Endometrial microvascular endothelial cells (primary cell): ENCODE measurements around the gene THBS1. TPM values are rescaled to one million over a fixed set of nuclear protein-coding genes. Genes with fewer than 3 reads are reported as not detected.

Source experiments
- in situ Hi-C: cut with HindIII; loops from 2 replicates; pipeline ENCODE4 v1.10.0; 2017; ENCODE audit warnings: low sequenced_read_pairs, low pct_unique_long_range_greater_than_20kb; ENCODE audit errors: inconsistent ontology term
- total RNA-seq: library from RNA; depleted of rRNA; stranded (reverse); fragments of >200 nt; gene quantifications from one replicate; pipeline ENCODE4 v1.2.3, GENCODE V29; 2015; ENCODE audit errors: inconsistent ontology term

Gene THBS1
- 2,265 TPM for total RNA-seq

GRCh38 chr15:39580485-39581241 lies at the start of gene THBS1:
Gene THBS1 (plus strand): TSS chr15:39581079. CDS start chr15:39581858, 779 bp downstream.
- in situ Hi-C loops, result no loop called here

GRCh38 chr15:39534996-39535395 lies 45.9 kb upstream of the THBS1 start:
- in situ Hi-C loops, result loop anchor here (5.0 kb wide), 1 partner anchor 48 kb away; no protein-coding TSS in a partner anchor

- in situ Hi-C loops, result loop anchor here (5.0 kb wide), 1 partner anchor 48 kb away; no protein-coding TSS in a partner anchor
These were observed 45.4 kb upstream of the THBS1 start for GRCh38 chr15:39535466-39535865.

GRCh38 chr15:39538936-39539335 lies 41.9 kb upstream of the THBS1 start:
- in situ Hi-C loops, result loop anchor here (5.0 kb wide), 1 partner anchor 52 kb away; no protein-coding TSS in a partner anchor

- in situ Hi-C loops, result loop anchor here (5.0 kb wide), 1 partner anchor 52 kb away; no protein-coding TSS in a partner anchor
These were observed 41.4 kb upstream of the THBS1 start for GRCh38 chr15:39539466-39539865.

GRCh38 chr15:39539973-39540558 lies 40.8 kb upstream of the THBS1 start:
- in situ Hi-C loops, result loop anchor here (5.0 kb wide), 1 partner anchor 53 kb away; no protein-coding TSS in a partner anchor

- in situ Hi-C loops, result no loop called here
These were observed 38.4 kb upstream of the THBS1 start for GRCh38 chr15:39542385-39543065.

- in situ Hi-C loops, result no loop called here
These were observed 37.2 kb upstream of the THBS1 start for GRCh38 chr15:39543651-39544050.

GRCh38 chr15:39546842-39547241 lies 34.0 kb upstream of the THBS1 start:
- in situ Hi-C loops, result no loop called here

- in situ Hi-C loops, result no loop called here
These were observed 32.3 kb upstream of the THBS1 start for GRCh38 chr15:39548561-39548960.

GRCh38 chr15:39549912-39550311 lies 31.0 kb upstream of the THBS1 start:
- in situ Hi-C loops, result loop anchor here (25.0 kb wide), 1 partner anchor 713 kb away; no protein-coding TSS in a partner anchor

GRCh38 chr15:39551476-39551875 lies 29.4 kb upstream of the THBS1 start:
- in situ Hi-C loops, result loop anchor here (25.0 kb wide), 1 partner anchor 714 kb away; no protein-coding TSS in a partner anchor

GRCh38 chr15:39552556-39552955 lies 28.3 kb upstream of the THBS1 start:
- in situ Hi-C loops, result loop anchor here (25.0 kb wide), 1 partner anchor 715 kb away; no protein-coding TSS in a partner anchor

- in situ Hi-C loops, result loop anchor here (25.0 kb wide), 1 partner anchor 717 kb away; no protein-coding TSS in a partner anchor
These were observed 26.8 kb upstream of the THBS1 start for GRCh38 chr15:39553947-39554693.

GRCh38 chr15:39554746-39555387 lies 26.0 kb upstream of the THBS1 start:
- in situ Hi-C loops, result loop anchor here (25.0 kb wide), 1 partner anchor 718 kb away; no protein-coding TSS in a partner anchor

- in situ Hi-C loops, result loop anchor here (25.0 kb wide), 1 partner anchor 719 kb away; no protein-coding TSS in a partner anchor
These were observed 25.0 kb upstream of the THBS1 start for GRCh38 chr15:39555885-39556284.

- in situ Hi-C loops, result loop anchor here (25.0 kb wide), 1 partner anchor 719 kb away; no protein-coding TSS in a partner anchor
These were observed 24.4 kb upstream of the THBS1 start for GRCh38 chr15:39556461-39556860.

- in situ Hi-C loops, result loop anchor here (25.0 kb wide), 1 partner anchor 721 kb away; no protein-coding TSS in a partner anchor
These were observed 22.5 kb upstream of the THBS1 start for GRCh38 chr15:39558421-39558820.
